ENCODE results near the gene CXCL11. TPM values are rescaled to one million over a fixed set of nuclear protein-coding genes. Genes with fewer than 3 reads are reported as not detected.

CXCL11 gene
- total and polyA plus RNA-seq, 9 of the 15 experiments (the other 6 are each of a cell fraction or from before 2014, with no cell fraction given), result 2.1 to 9.1 (median 4.5) TPM

DNA sequence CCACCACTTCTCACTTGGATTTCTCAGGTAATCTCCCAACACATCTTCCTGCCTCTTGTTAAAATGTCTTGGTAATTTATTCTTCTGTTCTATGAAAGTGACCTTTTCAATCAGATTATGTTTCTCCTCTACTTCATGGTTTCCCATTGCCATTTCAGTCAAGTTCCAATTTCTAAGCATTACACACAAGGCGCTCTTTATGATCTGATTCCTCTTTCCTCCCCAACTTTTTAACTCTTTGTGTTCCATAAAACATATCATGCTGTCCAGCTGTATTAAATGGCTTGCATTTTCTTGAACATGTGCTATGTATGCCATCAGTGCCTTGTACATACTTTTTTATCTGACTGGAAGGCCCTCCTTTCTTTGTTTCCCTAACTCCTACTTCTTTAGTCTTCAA, 25.6 kb upstream of the CXCL11 start:
- Histone ChIP-seq H3K36me3 (ENCODE audit: control insufficient read depth, insufficient read depth, low read length) (no peaks in the 10 kb centered on the region), H3K9me1 (ENCODE audit: control insufficient read depth, insufficient read depth, low read length) (no peaks in the 10 kb centered on the region), H3K9ac (ENCODE audit: insufficient read depth in 1 of 2, low read depth in 2 of 2, low read length in 2 of 2) (no peak overlapping the region), H3K4me2 (ENCODE audit: insufficient read depth, low read length) (no peak overlapping the region), H3K79me2 (ENCODE audit: control insufficient read depth, insufficient read depth, low read length) (no peaks in the 10 kb centered on the region), H4K20me1 (replicated peaks; ENCODE audit: control insufficient read depth, insufficient read depth, low read length) (no peaks in the 10 kb centered on the region), H3K27me3 (ENCODE audit: control insufficient read depth in 2 of 2, insufficient read depth in 2 of 2, low read length in 2 of 2) (no peaks in the 10 kb centered on the region), H3K9me3 (replicated peaks; ENCODE audit: control insufficient read depth, insufficient read depth, low read depth, low read length) (no peaks in the 10 kb centered on the region), H3K4me3 (no peak overlapping the region), H3K4me1 (replicated peaks in 1 of 2; ENCODE audit: control insufficient read depth in 2 of 2, insufficient read depth in 2 of 2, low read length in 2 of 2) (no peaks in the 10 kb centered on the region), H3K27ac (ENCODE audit: extremely low read depth, low read depth, low read length) (no peak overlapping the region), H2AFZ (ENCODE audit: low read depth, low read length) (no peak overlapping the region)
- CTCF ChIA-PET (ENCODE audit: low intra/inter-chr PET ratio), result no interaction called here
- in situ Hi-C loops (cut with MboI), result no loop called here
- BruUV-seq (replicated peaks), result no TSS peak
- no peak for FAIRE-seq
- WGBS (ENCODE audit: insufficient coverage, low coverage, missing lambda C conversion rate), result 25% methylated on average over 1 of the region's 1 CpG
- TF ChIP-seq POLR3G (IDR thresholded peaks at IDR 0.05; ENCODE audit: extremely low read depth, insufficient read length, insufficient replicate concordance) (no peak), IFI16 (CRISPR knock-in tag; IDR thresholded peaks at IDR 0.05) (no peak), TEAD4 (IDR thresholded peaks at IDR 0.05; ENCODE audit: low read length) (no peak), TEAD4 (CRISPR knock-in tag; IDR thresholded peaks at IDR 0.05; ENCODE audit: borderline replicate concordance) (no peak), PURB (CRISPR knock-in tag; IDR thresholded peaks at IDR 0.05; ENCODE audit: low read depth) (no peak), MECOM (CRISPR knock-in tag; IDR thresholded peaks at IDR 0.05) (no peak), PTRF (tag; IDR thresholded peaks at IDR 0.05) (no peak)
- TF ChIP-seq, protein P1, sequence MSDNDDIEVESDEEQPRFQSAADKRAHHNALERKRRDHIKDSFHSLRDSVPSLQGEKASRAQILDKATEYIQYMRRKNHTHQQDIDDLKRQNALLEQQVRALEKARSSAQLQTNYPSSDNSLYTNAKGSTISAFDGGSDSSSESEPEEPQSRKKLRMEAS (CRISPR knock-in tag; IDR thresholded peaks at IDR 0.05), result no peak
- no peak for ATAC-seq
- intact Hi-C loops (cut with micrococcal nuclease), result no loop called here
- DNase-seq (ENCODE audit: extremely low read depth in 1 of 4, low spot score in 3 of 4), result no peak
- POLR2A ChIA-PET, result interaction anchor here (0.6 kb wide), 1 partner anchor 44 kb away, joined by 3 read pairs; no protein-coding TSS in a partner anchor
